Neural progenitor cell (in vitro differentiated cells): ENCODE results near the gene NSUN2. TPM values are rescaled to one million over a fixed set of nuclear protein-coding genes. Genes with fewer than 3 reads are reported as not detected.
A peak's percentile ranks its signal among the peaks of the same experiment; 100 is the strongest.

Experiments used
- DNase-seq: peaks from one replicate; pipeline ENCODE4 v3.0.0-alpha.2; 2016; ENCODE audit warnings: low spot score
- H2AFZ ChIP-seq: fragments of 200-600 bp; sonication (generic); replicated peaks from 2 replicates; pipeline ENCODE4 v1.6.1; 2016; ENCODE audit warnings: antibody characterized with exemption
- H3F3A ChIP-seq: fragments of 200-600 bp; sonication (generic); 2 replicates; pipeline ENCODE4 v1.6.1; 2016; ENCODE audit warnings: antibody characterized with exemption, low read depth
- H3K27ac ChIP-seq: fragments of 200-600 bp; sonication (generic); 2 replicates; pipeline ENCODE4 v1.5.1; 2016; ENCODE audit warnings: mild to moderate bottlenecking
- H3K27me3 ChIP-seq: fragments of 200-600 bp; sonication (generic); 2 replicates; pipeline ENCODE4 v1.6.1; 2016; ENCODE audit warnings: mild to moderate bottlenecking, moderate library complexity
- H3K36me3 ChIP-seq: fragments of 200-600 bp; sonication (generic); 2 replicates; pipeline ENCODE4 v1.5.1; 2016
- H3K4me1 ChIP-seq: fragments of 200-600 bp; sonication (generic); 2 replicates; pipeline ENCODE4 v1.6.1; 2016; ENCODE audit warnings: mixed run types
- H3K4me2 ChIP-seq: fragments of 200-600 bp; sonication (generic); 2 replicates; pipeline ENCODE4 v1.6.1; 2016
- H3K4me3 ChIP-seq: fragments of 200-600 bp; sonication (generic); 2 replicates; pipeline ENCODE4 v1.5.1; 2016
- H3K79me2 ChIP-seq: fragments of 200-600 bp; sonication (generic); 2 replicates; pipeline ENCODE4 v1.6.1; 2016; ENCODE audit warnings: low read depth
- H3K9ac ChIP-seq: fragments of 200-600 bp; sonication (generic); 2 replicates; pipeline ENCODE4 v1.6.1; 2016
- H3K9me3 ChIP-seq: fragments of 200-600 bp; sonication (generic); 2 replicates; pipeline ENCODE4 v1.5.1; 2016; ENCODE audit warnings: low read depth
- H4K20me1 ChIP-seq: fragments of 200-600 bp; sonication (generic); 2 replicates; pipeline ENCODE4 v1.6.1; 2016; ENCODE audit warnings: low read depth
- H3K27ac Mint-ChIP-seq: 3 replicates; pipeline ENCODE4 v1.8.0; 2021; ENCODE audit warnings: mixed read lengths
- H3K27me3 Mint-ChIP-seq: 2 replicates; pipeline ENCODE4 v1.8.0; 2022; ENCODE audit warnings: low read depth, mild to moderate bottlenecking, inconsistent platforms, moderate library complexity, mixed read lengths; ENCODE audit not compliant: insufficient read depth
- H3K36me3 Mint-ChIP-seq: 3 replicates; pipeline ENCODE4 v1.8.0; 2021; ENCODE audit warnings: mixed read lengths
- H3K4me1 Mint-ChIP-seq: 3 replicates; pipeline ENCODE4 v1.8.0; 2021; ENCODE audit warnings: mixed read lengths
- H3K4me3 Mint-ChIP-seq: 3 replicates; pipeline ENCODE4 v1.8.0; 2021; ENCODE audit warnings: mild to moderate bottlenecking, moderate library complexity, mixed read lengths
- H3K9me3 Mint-ChIP-seq: 3 replicates; pipeline ENCODE4 v1.8.0; 2020; ENCODE audit warnings: mixed read lengths
- EZH2 ChIP-seq: fragments of 200-600 bp; sonication (generic); IDR thresholded peaks from 2 replicates; pipeline ENCODE4 v1.6.1; 2017; ENCODE audit warnings: antibody characterized with exemption, mild to moderate bottlenecking, moderate library complexity
- EZH2phosphoT487 ChIP-seq: fragments of 200-600 bp; sonication (generic); IDR thresholded peaks from 2 replicates; pipeline ENCODE4 v1.6.1; 2017; ENCODE audit warnings: antibody characterized with exemption
- total RNA-seq: library from RNA; depleted of rRNA; stranded (reverse); fragments of >200 nt; gene quantifications from 2 replicates; pipeline ENCODE4 v1.2.3, GENCODE V29; 2015; ENCODE audit warnings: low replicate concordance
- TF ChIP-seq, protein P1 (sequence below): fragments of 200-600 bp; sonication (generic); IDR thresholded peaks from 2 replicates; pipeline ENCODE4 v1.5.1; 2017; ENCODE audit warnings: antibody characterized with exemption, mild to moderate bottlenecking

Gene NSUN2
- total RNA-seq, 1 donor from 2014 or later: 65.4 TPM

DNA sequence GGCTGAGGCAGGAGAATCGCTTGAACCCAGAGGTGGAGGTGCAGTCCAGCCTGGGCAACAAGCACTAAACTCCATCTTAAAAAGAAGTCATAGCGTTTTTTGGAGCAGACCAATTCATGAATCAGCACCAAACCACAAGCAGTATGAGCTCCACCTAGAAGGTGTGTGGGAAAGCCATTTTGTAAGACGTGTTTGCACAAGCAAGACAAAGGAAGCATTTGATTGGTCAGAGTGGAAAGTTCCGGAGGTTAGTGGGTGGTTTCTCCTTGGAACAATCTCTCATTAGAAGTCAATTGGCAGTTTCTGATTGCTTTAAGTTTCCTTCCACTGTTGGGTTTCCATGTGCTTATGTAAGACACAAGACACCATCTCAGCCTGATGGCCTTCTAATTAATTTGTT, 5.4 kb upstream of the NSUN2 start:
- H3K4me1 ChIP-seq: peaks cover 3% of the 10 kb centered on the region
- H3K4me3 ChIP-seq: no peak overlapping the region
- H3K27me3 Mint-ChIP-seq: peaks cover 5% of the 10 kb centered on the region
- no peak overlapping the region for H3K4me3 Mint-ChIP-seq
- H3K4me2 ChIP-seq: no peak overlapping the region
- TF ChIP-seq EZH2phosphoT487 (no peak), EZH2 (no peak)
- TF ChIP-seq, protein P1, sequence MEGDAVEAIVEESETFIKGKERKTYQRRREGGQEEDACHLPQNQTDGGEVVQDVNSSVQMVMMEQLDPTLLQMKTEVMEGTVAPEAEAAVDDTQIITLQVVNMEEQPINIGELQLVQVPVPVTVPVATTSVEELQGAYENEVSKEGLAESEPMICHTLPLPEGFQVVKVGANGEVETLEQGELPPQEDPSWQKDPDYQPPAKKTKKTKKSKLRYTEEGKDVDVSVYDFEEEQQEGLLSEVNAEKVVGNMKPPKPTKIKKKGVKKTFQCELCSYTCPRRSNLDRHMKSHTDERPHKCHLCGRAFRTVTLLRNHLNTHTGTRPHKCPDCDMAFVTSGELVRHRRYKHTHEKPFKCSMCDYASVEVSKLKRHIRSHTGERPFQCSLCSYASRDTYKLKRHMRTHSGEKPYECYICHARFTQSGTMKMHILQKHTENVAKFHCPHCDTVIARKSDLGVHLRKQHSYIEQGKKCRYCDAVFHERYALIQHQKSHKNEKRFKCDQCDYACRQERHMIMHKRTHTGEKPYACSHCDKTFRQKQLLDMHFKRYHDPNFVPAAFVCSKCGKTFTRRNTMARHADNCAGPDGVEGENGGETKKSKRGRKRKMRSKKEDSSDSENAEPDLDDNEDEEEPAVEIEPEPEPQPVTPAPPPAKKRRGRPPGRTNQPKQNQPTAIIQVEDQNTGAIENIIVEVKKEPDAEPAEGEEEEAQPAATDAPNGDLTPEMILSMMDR: no peak
- no peak overlapping the region for H2AFZ ChIP-seq
- H3K27ac Mint-ChIP-seq: no peak overlapping the region
- no peak overlapping the region for H3K27ac ChIP-seq
- H3K9ac ChIP-seq: no peak overlapping the region
- H4K20me1 ChIP-seq: peaks cover 38% of the 10 kb centered on the region
- no peaks in the 10 kb centered on the region for H3K9me3 ChIP-seq
- peaks cover 2% of the 10 kb centered on the region for H3K36me3 Mint-ChIP-seq
- no peaks in the 10 kb centered on the region for H3F3A ChIP-seq
- DNase-seq: no peak
- H3K9me3 Mint-ChIP-seq: no peaks in the 10 kb centered on the region
- no peaks in the 10 kb centered on the region for H3K27me3 ChIP-seq
- H3K36me3 ChIP-seq: no peaks in the 10 kb centered on the region
- H3K79me2 ChIP-seq: peaks cover 52% of the 10 kb centered on the region
- H3K4me1 Mint-ChIP-seq: peaks cover 21% of the 10 kb centered on the region

DNA sequence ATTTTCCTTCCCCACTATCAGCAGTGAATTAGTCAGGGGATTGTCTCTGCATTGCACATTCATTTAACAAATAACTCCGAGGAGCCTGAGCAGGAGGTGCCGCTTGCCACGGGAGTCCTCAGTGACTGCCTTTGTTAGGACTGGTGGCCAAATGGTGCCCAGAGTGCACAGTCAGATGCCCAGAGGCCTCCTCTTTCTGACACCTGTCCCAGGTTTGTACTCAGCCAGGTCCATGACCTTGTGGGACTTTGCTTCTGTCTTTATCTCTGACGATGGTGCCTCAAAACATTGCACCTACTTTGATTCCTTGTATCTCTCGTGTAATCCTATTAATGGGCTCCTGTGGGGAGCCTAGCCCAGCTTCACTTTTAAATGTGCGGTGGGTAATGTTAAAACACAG, 4.7 kb upstream of the NSUN2 start:
- H4K20me1 ChIP-seq: peaks cover 38% of the 10 kb centered on the region
- H3F3A ChIP-seq: no peaks in the 10 kb centered on the region
- no peak overlapping the region for H2AFZ ChIP-seq
- no peak overlapping the region for H3K4me3 Mint-ChIP-seq
- no peaks in the 10 kb centered on the region for H3K36me3 Mint-ChIP-seq
- no peak overlapping the region for H3K4me2 ChIP-seq
- no peaks in the 10 kb centered on the region for H3K36me3 ChIP-seq
- peaks cover 5% of the 10 kb centered on the region for H3K27me3 Mint-ChIP-seq
- H3K79me2 ChIP-seq: peaks cover 54% of the 10 kb centered on the region
- H3K4me3 ChIP-seq: no peak overlapping the region
- H3K4me1 Mint-ChIP-seq: peaks cover 21% of the 10 kb centered on the region
- H3K9me3 ChIP-seq: no peaks in the 10 kb centered on the region
- H3K27me3 ChIP-seq: no peaks in the 10 kb centered on the region
- H3K27ac ChIP-seq: no peak overlapping the region
- peak; percentile 12 for DNase-seq
- peaks cover 3% of the 10 kb centered on the region for H3K4me1 ChIP-seq
- peak overlapping the region; percentile 76 for H3K27ac Mint-ChIP-seq
- no peaks in the 10 kb centered on the region for H3K9me3 Mint-ChIP-seq
- H3K9ac ChIP-seq: no peak overlapping the region
- TF ChIP-seq EZH2phosphoT487 (no peak), EZH2 (no peak)
- TF ChIP-seq, protein P1: no peak

DNA sequence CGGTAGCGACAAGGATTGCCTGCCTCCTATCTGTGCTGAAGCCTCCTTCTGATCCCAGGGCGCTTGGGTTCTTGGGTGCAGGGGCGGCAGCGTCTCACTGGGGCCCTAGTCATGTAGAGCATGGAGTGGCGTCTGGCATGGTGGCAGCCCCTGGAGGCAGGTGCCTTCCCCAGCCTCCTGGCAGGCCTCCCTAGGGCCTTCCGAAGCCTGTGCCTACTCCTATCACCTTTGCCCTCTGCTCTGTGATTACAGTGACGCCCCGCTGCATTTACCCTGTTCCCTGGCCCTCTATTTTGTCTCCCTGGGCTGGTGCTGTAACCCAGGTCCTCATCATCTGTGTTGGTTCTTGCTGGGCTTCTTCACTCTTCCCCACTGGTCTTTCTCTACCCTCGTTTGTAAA, 4.2 kb upstream of the NSUN2 start:
- DNase-seq: no peak
- no peak for TF ChIP-seq EZH2phosphoT487
- TF ChIP-seq EZH2: no peak
- TF ChIP-seq, protein P1: no peak
- Histone ChIP-seq H3K79me2 (peaks cover 60% of the 10 kb centered on the region), H3K4me3 (no peak overlapping the region), H3K27me3 (no peaks in the 10 kb centered on the region), H4K20me1 (peaks cover 42% of the 10 kb centered on the region), H3K4me2 (no peak overlapping the region), H3K36me3 (no peaks in the 10 kb centered on the region), H3K27ac (no peak overlapping the region), H3K9ac (no peak overlapping the region), H3F3A (no peaks in the 10 kb centered on the region), H3K9me3 (no peaks in the 10 kb centered on the region), H3K4me1 (peaks cover 4% of the 10 kb centered on the region), H2AFZ (no peak overlapping the region)
- no peaks in the 10 kb centered on the region for H3K9me3 Mint-ChIP-seq
- peaks cover 5% of the 10 kb centered on the region for H3K27me3 Mint-ChIP-seq
- H3K36me3 Mint-ChIP-seq: no peaks in the 10 kb centered on the region
- peak overlapping the region; percentile 76 for H3K27ac Mint-ChIP-seq
- peak overlapping the region; percentile 35 for H3K4me3 Mint-ChIP-seq
- H3K4me1 Mint-ChIP-seq: peaks cover 25% of the 10 kb centered on the region
